Stimulated activated CD4-positive, alpha-beta T cell treated with anti-CD3 and anti-CD28 coated beads, Interleukin-2, amount 100 ng/mL, for 4 hours (primary cell): Measurements from ENCODE around the gene ADGRD1.
"Not testable (repeated sequence)": the region's sequence is repeated elsewhere in the genome, so short reads cannot be mapped to it uniquely, and the experiment has no call there.

Experiments used
- DNase-seq: peaks from one replicate; pipeline ENCODE4 v3.0.0-alpha.2; 2020; ENCODE audit warnings: low read depth

The ADGRD1 gene

DNA sequence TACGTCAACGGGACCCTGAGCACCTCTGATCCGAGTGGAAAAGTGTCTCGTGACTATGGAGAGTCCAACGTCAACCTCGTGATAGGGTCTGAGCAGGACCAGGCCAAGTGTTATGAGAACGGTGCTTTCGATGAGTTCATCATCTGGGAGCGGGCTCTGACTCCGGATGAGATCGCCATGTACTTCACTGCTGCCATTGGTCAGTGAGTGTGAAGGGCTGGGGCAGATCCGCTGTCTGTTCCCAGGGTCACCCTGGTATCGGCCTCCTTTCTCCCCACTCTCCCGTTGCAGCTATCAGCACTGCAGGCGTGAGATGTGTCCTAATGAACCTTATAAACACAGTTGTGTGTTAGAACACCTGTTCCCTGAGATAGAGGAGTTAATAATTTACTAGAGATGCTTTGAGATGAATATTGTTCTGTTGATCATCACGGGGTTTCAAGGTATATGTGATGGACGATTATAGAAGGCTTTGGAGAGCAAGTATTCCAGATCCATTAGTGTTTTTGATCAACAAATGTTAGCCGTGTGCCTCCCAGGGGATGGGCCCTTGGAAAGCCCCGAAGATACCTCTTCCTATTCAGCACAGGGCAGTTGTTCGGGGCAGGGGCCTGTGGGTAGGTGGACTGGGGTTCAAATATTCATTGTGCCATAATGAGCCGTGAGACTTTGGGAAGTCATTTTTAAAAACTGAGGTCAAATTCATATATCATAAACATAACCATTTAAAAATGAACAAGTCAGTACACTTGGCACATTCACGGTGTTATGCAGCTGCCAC, 33.6 kb downstream of the ADGRD1 start:
- no peak for DNase-seq

DNA sequence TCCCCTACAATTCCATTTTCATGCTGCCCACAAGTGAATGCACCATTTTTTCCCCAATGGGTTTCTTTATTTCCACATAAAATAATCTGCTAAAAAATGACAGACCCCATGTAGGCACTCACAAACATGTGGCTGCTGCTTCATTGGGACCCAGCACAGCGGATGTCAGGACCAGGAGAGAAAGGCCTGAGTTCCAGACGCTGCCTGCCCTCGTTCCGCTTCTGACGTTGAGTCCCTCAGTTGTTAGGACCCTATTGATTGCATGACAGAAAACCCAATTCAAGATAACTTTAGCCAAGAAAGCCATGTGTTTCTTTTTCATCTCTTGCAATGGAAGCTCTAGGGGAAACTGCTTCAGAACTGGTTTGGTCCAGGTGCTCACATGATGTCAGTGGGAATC, 34.6 kb downstream of the ADGRD1 start:
- DNase-seq, result no peak

- DNase-seq, result no peak
Measured at GRCh38 chr12:130988751-130989150, 35.0 kb downstream of the ADGRD1 start.

GRCh38 chr12:130989391-130989790, 35.7 kb downstream of the ADGRD1 start:
- DNase-seq, result no peak

GRCh38 chr12:130990034-130990433, 36.3 kb downstream of the ADGRD1 start:
- DNase-seq, result no peak

DNA sequence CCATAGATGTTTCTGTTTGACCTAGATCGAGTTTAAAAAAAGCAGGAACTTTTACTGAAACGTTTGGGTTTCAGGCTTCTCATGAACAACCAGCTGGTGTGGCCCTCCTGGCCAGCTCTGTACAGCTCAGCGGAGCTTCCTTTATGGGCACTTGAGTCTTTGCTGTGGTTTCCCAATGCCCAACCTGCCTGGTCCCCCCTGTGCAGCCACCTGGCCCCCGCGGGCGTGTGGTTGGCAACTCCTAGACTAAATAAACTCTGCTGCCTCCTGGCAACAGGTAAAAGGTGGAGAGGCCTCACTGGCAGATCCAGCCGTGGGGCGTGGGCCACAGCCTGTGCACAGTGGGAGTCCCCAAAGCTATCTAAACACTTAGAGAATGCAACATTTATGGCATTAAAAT, 38.7 kb downstream of the ADGRD1 start:
- DNase-seq, result no peak

DNA sequence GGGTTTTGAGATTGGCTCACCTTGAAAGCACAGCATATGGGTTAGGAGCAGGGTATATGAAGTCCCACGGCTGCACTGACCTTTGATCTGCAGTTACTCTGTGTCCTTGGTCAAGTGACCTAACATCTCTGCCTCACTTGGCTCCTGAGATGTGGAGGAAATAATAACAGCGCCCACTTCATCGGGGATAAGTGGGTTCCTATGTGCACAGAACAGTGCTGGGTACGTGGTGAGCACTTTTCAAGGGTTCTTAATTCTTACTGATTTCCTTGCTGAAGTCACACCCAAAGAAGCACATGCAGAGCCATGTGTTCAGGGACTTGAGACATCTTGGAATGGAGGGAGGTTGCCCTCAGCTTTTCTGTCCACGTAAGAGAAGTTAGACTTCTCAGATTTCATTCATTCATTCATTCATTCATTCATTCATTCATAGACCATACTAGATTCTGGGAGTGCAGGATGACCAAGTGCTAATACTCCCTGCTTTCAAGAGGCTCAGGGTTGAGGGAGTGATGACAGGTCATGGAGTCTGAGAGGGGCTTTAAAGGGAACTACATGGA, 39.4 kb downstream of the ADGRD1 start:
- DNase-seq, result no peak

GRCh38 chr12:130993759-130994670, 40.3 kb downstream of the ADGRD1 start:
- no peak for DNase-seq

- DNase-seq, result no peak
Measured at GRCh38 chr12:130994821-130995375, 41.2 kb downstream of the ADGRD1 start.

DNA sequence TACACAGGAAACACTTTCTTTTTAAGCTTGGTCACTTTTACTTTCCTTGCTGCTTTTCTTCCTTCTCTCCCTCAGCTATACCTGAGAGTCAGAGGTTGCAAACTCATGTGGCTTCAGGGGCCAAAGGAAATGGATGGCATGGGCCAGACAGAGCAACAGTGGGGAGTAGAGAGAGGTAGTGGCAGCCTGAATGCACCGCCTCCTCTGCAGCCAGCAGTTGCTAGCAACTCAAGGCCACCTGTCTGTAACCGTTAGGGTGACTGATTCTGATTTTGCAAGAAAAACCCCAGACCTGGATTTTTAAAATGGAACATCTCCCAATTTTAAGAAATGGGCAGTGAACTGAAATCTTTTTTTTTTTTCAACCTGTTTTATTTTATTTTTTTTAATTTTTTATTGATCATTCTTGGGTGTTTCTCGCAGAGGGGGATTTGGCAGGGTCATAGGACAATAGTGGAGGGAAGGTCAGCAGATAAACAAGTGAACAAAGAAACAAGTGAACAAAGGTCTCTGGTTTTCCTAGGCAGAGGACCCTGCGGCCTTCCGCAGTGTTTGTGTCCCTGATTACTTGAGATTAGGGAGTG, 41.8 kb downstream of the ADGRD1 start:
- DNase-seq, result not testable (repeated sequence)

GRCh38 chr12:130998136-130998535, 44.4 kb downstream of the ADGRD1 start:
- no peak for DNase-seq

DNA sequence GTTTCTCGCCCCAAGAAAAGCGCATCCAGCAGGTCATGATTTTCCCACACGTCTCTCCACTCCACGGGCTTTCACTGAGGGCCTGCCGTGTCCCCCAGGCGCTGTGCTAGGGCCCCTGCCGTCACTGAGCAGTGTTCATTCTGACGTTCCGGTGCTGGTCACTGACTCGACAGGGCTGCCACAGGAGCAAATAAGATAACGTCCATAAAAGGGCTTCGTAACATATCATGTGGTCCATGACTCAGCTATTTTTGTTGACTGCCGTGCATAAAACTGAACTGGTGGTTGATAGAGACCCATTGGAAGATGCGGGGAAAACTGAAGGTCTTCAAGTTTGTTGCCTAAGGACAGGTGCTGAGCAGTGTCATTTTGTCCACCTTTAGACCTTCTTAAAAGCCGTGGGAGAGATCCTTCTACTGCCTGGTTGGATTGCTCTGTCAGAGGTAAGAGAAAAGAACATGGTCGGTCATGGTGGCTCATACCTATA, 46.3 kb downstream of the ADGRD1 start:
- DNase-seq, result no peak

- DNase-seq, result no peak
Measured at GRCh38 chr12:131001493-131001892, 47.8 kb downstream of the ADGRD1 start.

DNA sequence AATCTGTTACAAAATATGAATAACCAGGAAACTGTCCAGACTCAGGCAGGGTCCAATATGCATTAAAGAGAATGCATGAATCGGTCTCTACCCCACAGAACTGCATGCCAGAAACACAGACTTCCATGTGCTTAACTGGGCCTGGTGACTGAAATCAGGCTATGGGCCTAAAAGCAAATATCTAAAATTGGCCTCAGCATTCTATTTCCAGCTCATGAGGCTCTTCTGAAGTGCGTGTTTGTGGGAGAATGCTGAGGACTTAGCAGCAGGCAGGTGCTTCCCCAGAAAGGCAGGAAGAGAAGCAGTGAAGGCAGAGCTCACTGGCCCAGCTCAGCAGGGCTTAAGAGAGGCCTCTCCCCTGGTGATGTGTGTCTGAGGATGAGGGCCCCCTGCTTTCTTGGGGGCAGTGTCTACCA, 48.5 kb downstream of the ADGRD1 start:
- DNase-seq, result no peak

DNA sequence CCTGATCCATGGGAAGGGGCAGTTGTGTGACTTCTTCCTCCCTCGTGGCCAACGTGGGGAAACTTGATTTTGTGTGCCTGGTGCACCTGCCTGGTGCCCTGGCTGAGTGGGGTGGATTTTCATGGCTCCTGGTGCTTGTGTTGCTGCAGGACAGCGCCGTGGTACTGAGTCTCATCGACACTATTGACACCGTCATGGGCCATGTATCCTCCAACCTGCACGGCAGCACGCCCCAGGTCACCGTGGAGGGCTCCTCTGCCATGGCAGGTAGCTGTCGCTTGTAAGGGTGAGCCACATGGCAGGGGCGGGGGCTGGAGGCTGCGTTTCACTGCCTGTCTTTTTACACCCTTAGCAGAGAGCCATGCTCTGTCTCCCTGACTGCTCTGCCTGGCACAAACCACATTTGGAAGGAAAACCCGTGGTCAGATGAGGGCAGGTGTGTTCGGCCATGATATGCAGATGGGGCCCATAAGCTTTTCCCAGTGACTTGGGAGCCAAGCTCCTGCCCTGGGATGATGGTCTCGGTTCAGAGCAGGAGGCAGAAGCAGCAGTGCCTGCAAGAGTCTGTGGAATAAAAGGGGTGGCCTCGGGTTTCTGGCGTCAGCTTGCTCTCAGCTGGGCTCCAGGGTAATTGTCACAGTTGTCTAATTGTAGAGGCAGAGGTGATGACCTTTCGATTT, 49.5 kb downstream of the ADGRD1 start:
- DNase-seq, result no peak

GRCh38 chr12:131003716-131004045, 50.0 kb downstream of the ADGRD1 start:
- DNase-seq, result no peak

DNA sequence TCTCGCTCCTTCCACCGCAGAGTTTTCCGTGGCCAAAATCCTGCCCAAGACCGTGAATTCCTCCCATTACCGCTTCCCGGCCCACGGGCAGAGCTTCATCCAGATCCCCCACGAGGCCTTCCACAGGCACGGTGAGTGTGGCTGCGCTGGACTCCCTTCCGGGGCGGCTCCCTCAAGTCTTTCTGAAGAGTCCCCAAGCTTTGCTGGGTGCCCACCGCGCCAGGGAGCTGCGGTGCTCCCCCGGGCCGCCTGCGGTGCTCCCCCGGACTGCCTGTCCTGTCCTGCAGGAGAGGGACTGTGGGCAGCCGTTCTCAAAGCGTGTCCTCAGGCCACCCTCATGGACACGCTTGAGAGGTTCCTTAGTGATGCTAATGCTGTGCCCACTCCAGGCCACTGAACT, 50.5 kb downstream of the ADGRD1 start:
- no peak for DNase-seq

DNA sequence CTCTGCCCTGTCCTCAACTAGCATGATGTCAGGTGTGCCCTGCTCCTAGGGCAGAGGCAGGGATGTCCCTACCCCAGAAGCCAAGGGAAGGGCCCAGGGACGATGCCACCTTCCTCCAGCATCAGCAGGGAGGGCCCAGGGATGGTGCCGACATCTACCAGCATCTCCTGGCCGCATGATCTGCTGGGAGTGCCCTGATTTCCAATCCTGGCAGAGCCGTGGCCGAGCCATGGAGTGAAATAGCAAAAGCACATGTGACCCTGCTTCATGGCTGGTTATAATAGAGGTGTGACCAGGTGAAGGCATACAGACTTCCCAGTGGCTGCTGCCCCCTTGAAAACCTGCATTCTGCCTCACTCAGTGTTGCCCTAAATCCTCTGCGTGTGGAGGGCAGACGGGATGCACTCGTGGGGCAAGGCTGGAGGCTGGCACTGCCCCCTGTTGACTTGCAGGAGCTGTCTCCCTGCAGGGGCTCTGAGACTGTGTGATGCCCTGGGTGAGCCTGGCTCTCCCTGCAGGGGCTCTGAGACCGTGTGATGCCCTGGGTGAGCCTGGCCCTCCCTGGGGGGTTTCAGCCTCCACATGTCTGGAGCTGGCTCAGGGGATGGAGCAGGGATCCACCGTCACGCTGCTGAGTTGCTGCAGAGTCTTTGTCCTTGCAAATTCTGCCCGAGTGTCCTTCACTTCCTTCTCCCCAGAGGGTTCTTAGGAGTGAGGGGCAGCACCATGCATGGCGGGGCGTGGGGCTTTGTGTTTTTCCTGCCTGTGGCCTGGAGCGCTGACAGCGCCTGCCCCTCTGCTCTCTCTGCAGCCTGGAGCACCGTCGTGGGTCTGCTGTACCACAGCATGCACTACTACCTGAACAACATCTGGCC, 51.7 kb downstream of the ADGRD1 start:
- DNase-seq, result no peak

- DNase-seq, result no peak
Measured at GRCh38 chr12:131006036-131006735, 52.5 kb downstream of the ADGRD1 start.
